Hepatocyte (in vitro differentiated cells): ENCODE data around the gene NPHP4. TPM values are rescaled to one million over a fixed set of nuclear protein-coding genes. Genes with fewer than 3 reads are reported as not detected.
A peak's percentile ranks its signal among the peaks of the same experiment; 100 is the strongest.

ENCODE experiments used
- DNase-seq: peaks from one replicate; pipeline ENCODE4 v3.0.0-alpha.2; 2016; ENCODE audit warnings: low spot score
- H2AFZ ChIP-seq: fragments of 200-600 bp; sonication (generic); 2 replicates; pipeline ENCODE4 v1.6.0; 2016; ENCODE audit warnings: antibody characterized with exemption, mild to moderate bottlenecking
- H3K27ac ChIP-seq: fragments of 200-600 bp; sonication (generic); 2 replicates; pipeline ENCODE4 v1.5.1; 2016; ENCODE audit warnings: mild to moderate bottlenecking
- H3K27me3 ChIP-seq: fragments of 200-600 bp; sonication (generic); 2 replicates; pipeline ENCODE4 v1.6.1; 2016
- H3K36me3 ChIP-seq: fragments of 200-600 bp; sonication (generic); replicated peaks from 2 replicates; pipeline ENCODE4 v1.5.1; 2016; ENCODE audit warnings: low read depth; ENCODE audit not compliant: insufficient read depth
- H3K4me1 ChIP-seq: fragments of 200-600 bp; sonication (generic); 2 replicates; pipeline ENCODE4 v1.5.1; 2016; ENCODE audit warnings: mild to moderate bottlenecking, moderate library complexity; ENCODE audit not compliant: insufficient read depth
- H3K4me2 ChIP-seq: fragments of 200-600 bp; sonication (generic); 2 replicates; pipeline ENCODE4 v1.6.0; 2016
- H3K4me3 ChIP-seq: fragments of 200-600 bp; sonication (generic); 2 replicates; pipeline ENCODE4 v1.5.1; 2016; ENCODE audit warnings: mild to moderate bottlenecking
- H3K79me2 ChIP-seq: fragments of 200-600 bp; sonication (generic); 2 replicates; pipeline ENCODE4 v1.6.0; 2017; ENCODE audit warnings: mild to moderate bottlenecking
- H3K9me2 ChIP-seq: fragments of 200-600 bp; sonication (generic); replicated peaks from 2 replicates; pipeline ENCODE4 v1.6.0; 2017; ENCODE audit warnings: mild to moderate bottlenecking; ENCODE audit not compliant: insufficient read depth
- H3K9me3 ChIP-seq: fragments of 200-600 bp; sonication (generic); 2 replicates; pipeline ENCODE4 v1.5.1; 2016; ENCODE audit warnings: low read depth, mild to moderate bottlenecking
- H4K20me1 ChIP-seq: fragments of 200-600 bp; sonication (generic); 2 replicates; pipeline ENCODE4 v1.6.0; 2016; ENCODE audit warnings: mild to moderate bottlenecking; ENCODE audit not compliant: insufficient read depth, poor library complexity, severe bottlenecking
- CTCF ChIP-seq: fragments of 200-600 bp; sonication (generic); IDR thresholded peaks from 2 replicates; pipeline ENCODE4 v1.5.1; 2016; ENCODE audit warnings: antibody characterized with exemption, mild to moderate bottlenecking; ENCODE audit not compliant: poor library complexity
- EZH2 ChIP-seq: fragments of 200-600 bp; sonication (generic); IDR thresholded peaks from 2 replicates; pipeline ENCODE4 v1.6.1; 2016; ENCODE audit warnings: antibody characterized with exemption, mild to moderate bottlenecking, borderline replicate concordance
- EZH2phosphoT487 ChIP-seq: fragments of 200-600 bp; sonication (generic); IDR thresholded peaks from one replicate; pipeline ENCODE4 v1.6.1; 2018; ENCODE audit warnings: antibody characterized with exemption, mild to moderate bottlenecking, low read depth, moderate library complexity; ENCODE audit not compliant: unreplicated experiment, severe bottlenecking
- WGBS: methylation state at CpG from one replicate; pipeline ENCODE4 v1.1.6; 2016; ENCODE audit warnings: low lambda C conversion rate; ENCODE audit errors: missing lambda C conversion rate; 5-methylcytosine and 5-hydroxymethylcytosine counted together
- polyA plus RNA-seq: library from polyadenylated mRNA; unstranded; fragments of >200 nt; fragmentation: Nextera tagmentation; extraction: Ambion mirVana; gene quantifications from 2 replicates; pipeline ENCODE4 v1.2.1, GENCODE V29; 2016
- total RNA-seq: library from RNA; depleted of rRNA; stranded (reverse); fragments of >200 nt; gene quantifications from 2 replicates; pipeline ENCODE4 v1.2.3, GENCODE V29; 2014

Gene NPHP4
- total and polyA plus RNA-seq, 2 experiments from 2014 or later: 5.6 to 6.0 TPM

GRCh38 chr1:5972198-5972520 is 20.1 kb downstream of the NPHP4 start:
- Histone ChIP-seq H2AFZ (no peak overlapping the region), H4K20me1 (no peaks in the 10 kb centered on the region)
- TF ChIP-seq CTCF (no peak), EZH2 (no peak), EZH2phosphoT487 (no peak)

GRCh38 chr1:5971471-5972197 is 20.6 kb downstream of the NPHP4 start:
- TF ChIP-seq EZH2phosphoT487 (no peak), CTCF (no peak), EZH2 (no peak)
- no peaks in the 10 kb centered on the region for H4K20me1 ChIP-seq
- H2AFZ ChIP-seq: no peak overlapping the region
- no peak overlapping the region for H3K4me3 ChIP-seq
- peaks cover 8% of the 10 kb centered on the region for H3K4me1 ChIP-seq
- H3K36me3 ChIP-seq: no peaks in the 10 kb centered on the region
- no peaks in the 10 kb centered on the region for H3K9me3 ChIP-seq
- H3K27me3 ChIP-seq: no peaks in the 10 kb centered on the region
- 86% methylated on average over 22 of the region's 22 CpGs for WGBS
- peak overlapping the region; percentile 50 for H3K4me2 ChIP-seq
- H3K27ac ChIP-seq: no peak overlapping the region
- H3K9me2 ChIP-seq: no peaks in the 10 kb centered on the region
- no peak for DNase-seq
- H3K79me2 ChIP-seq: no peaks in the 10 kb centered on the region

More at GRCh38 chr1:5972198-5972520, 20.1 kb downstream of the NPHP4 start:
- Histone ChIP-seq H3K4me1 (peaks cover 8% of the 10 kb centered on the region), H3K79me2 (no peaks in the 10 kb centered on the region), H3K9me3 (no peaks in the 10 kb centered on the region), H3K9me2 (no peaks in the 10 kb centered on the region), H3K27ac (no peak overlapping the region), H3K4me3 (no peak overlapping the region), H3K4me2 (no peak overlapping the region), H3K27me3 (no peaks in the 10 kb centered on the region), H3K36me3 (no peaks in the 10 kb centered on the region)
- 90% methylated on average over 4 of the region's 4 CpGs for WGBS
- no peak for DNase-seq

GRCh38 chr1:5970610-5971273 is 21.5 kb downstream of the NPHP4 start:
- H4K20me1 ChIP-seq: no peaks in the 10 kb centered on the region
- DNase-seq: no peak

More at GRCh38 chr1:5970610-5971273, 21.5 kb downstream of the NPHP4 start:
- 63% methylated on average over 13 of the region's 13 CpGs for WGBS
- H3K36me3 ChIP-seq: no peaks in the 10 kb centered on the region
- TF ChIP-seq CTCF: no peak
- TF ChIP-seq EZH2phosphoT487: no peak
- no peak for TF ChIP-seq EZH2
- no peak overlapping the region for H2AFZ ChIP-seq
- no peak overlapping the region for H3K27ac ChIP-seq
- no peaks in the 10 kb centered on the region for H3K79me2 ChIP-seq
- peaks cover 8% of the 10 kb centered on the region for H3K4me1 ChIP-seq
- H3K27me3 ChIP-seq: no peaks in the 10 kb centered on the region
- no peaks in the 10 kb centered on the region for H3K9me3 ChIP-seq
- peak overlapping the region; percentile 50 for H3K4me2 ChIP-seq
- no peak overlapping the region for H3K4me3 ChIP-seq
- no peaks in the 10 kb centered on the region for H3K9me2 ChIP-seq
